GM21737 (cell line): ENCODE measurements around the gene USP21.

Experiments used
- ATAC-seq: cut with Tn5 transposase; IDR thresholded peaks from one replicate; pipeline ENCODE4 v1.9.1; 2021; ENCODE audit warnings: mild to moderate bottlenecking, moderate library complexity; ENCODE audit not compliant: unreplicated experiment

The USP21 gene

DNA sequence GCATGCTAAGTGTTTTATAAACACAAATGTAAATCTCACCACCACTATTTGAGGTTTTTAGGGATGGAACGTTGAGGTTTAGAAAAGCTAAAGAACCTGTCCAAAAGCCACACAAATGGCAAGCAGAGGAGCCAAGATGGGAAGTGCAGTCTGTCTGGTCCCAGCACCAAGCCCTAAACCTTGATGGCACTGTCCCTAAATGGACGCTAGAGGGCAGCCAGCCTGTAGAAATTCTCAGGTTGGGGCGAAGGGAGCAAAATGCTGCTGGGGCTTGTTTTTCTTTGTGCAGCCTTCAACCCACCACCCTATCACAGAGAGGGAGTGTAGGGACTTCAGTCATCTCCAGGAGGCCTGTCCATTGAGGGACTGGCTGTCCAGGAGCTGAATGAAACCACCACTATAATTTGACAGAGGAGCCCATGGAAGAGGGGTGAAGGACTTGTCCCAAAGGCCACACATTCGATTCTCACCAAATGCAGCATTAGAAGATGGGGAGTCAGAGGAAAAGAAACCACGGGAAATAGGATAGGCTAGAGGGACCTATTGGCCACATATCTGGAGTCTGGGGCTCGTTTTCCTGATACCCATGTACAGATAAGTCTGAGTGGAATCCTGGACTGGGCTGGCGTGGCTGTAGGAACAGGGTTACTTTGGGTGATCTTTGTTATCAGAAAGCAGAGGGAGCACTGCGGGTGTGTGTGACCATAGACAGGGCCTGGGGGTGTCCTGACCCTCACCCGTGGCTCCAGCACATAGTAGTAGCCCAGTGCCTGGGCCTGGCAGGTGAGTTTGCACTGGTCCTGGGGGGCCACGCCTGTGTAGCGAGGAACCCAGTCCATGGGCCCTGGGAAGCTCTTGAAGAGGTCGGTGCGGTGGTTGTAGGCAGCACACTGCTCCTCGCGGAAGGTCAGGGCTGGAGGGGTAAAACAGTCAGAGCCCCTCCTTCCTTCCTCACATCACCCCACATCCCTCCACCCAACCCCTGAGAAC lies 33.5 kb downstream of the USP21 start:
- no peak for ATAC-seq

DNA sequence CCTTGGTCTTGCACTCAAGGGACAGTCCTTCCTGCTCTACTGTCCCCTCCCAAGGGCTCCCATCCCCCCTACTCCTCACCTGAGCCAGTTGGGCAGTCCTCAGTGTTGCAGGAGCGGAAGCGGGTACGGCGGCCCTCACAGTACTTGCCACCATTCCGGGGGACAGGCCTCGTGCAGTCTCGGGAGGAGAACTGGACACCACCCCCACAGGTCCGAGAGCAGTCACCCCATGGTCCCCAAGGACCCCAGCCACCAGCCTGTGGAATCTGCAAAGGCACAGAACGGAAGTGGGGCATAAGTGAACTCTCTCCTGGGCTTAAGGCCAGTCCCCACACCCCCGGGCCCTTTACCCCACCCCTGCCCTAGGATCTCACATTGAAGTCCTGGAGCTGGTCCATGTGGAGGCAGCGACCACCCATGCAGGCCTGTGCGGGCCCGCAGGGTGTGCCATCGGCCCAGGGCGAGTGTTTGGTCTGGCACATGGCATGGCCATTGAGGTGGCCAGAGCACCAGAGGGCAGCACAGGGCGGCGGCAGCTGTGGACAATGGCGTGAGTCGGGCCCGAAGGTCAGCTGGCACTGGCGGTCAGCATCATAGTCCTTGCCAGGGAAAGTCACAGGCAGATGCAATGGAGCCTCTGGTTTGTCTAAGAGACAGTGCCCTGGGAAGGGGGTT lies 34.4 kb downstream of the USP21 start:
- no peak for ATAC-seq

DNA sequence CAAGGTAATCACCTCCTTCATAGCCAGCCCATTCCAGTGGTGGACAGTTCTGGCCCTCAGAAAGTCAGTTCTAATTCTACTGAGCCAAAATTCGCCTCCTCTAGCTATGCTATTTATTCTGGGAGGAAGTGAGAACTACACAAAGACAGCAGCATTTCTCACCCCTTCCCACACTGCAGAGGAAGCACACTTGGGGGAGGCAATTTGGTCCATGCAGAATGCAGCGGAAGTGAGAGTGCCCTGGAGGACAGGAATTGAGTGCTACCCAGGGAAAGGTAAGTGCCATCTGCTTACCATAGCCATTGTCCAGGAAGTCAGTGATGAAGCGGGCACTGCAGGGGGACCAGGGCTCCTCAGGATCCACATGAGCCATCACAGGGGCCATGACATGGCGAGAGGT lies 35.9 kb downstream of the USP21 start:
- no peak for ATAC-seq

DNA sequence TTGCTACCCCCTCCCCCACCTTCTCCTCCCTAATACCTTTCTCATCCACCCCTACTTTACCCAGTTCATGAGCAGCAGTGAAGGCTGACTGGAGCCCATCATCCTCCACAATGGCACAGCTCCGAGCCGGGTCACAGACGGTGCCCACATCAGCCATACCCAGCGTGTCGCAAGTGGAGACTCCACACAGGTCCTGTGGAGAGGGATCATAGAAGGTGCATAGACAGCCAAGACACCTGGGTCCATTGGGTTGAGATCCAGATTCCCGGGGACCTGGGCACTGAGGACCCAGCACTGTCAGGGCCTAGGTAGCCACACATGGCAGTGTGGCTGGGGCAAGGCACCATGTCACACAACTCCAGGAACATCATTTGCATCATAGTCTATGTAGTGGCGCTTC lies 36.8 kb downstream of the USP21 start:
- ATAC-seq = no peak

DNA sequence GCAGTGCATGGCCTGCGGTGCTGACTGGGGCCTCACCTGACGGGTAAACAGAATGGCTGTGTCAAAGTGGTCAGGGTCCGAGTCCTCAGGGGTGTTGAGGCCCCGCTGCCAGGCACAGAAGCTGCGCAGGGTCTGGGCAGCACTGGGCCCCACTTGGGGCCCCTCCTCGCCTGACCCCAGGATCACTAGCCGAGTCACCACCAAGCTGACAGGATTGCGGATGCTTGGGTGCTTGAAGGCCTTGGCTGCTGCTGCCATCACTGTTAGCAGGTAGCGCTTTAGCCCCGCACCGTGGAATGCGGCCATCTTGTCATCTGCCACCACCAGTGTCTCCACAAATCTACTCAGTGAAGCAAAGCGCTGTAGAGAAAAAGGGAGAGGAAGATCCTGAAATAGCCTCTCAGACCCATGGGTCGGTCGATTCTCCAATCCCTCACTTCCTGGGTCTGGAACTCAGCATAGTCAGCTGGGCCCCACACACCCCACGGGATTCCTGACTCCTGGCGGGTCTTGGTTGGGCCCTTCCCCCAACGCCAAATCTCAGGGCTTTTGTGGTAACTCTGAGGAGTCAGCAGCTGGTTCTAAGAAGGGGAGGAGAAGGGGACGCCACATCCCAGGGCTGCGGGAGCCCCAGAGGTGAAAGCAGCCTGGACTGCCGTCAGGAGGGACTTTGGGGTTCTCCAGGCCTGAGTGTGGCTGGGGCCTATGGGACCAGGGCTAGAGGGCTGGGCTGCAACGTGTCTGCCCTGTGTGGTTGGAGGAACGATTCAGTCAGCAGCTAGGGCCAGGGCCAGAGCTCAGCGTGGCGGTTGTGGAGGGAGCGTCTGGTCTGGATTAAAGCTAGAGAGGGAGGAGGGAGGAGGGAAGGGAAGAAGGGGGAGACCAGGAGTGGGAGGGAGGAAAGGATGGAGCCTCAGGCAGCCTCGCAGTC lies 37.5 kb downstream of the USP21 start:
- no peak for ATAC-seq

DNA sequence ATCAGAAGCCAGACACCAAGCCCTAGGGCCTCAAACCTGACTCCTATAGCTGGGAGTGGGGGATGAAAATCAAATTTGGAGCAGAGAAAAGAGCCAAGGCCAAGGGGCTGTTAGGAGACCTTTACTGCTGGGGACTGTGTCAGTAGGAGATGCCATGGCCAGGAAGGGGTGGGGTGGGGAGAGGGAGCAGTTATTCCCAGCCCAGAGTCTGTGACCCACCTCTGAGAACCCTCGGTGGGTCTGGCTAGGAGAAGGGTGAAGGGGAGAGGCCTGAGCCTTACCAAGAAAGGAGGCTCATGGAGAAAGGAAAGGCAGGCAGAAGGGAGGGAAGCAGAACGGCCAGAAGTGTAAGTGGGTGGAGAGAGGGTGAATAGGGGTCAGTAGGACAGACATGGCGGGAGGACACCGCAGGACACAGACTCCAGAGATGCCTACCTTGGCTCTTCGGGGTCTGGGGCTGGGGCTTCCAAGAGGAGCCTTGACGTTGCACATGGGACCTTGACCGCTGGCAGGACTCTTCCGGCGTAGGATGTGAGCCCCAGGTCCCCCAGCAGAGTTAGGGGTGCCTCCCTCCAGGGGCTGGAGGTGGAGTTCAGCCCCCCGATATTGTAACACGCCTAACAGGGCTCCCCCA lies 38.4 kb downstream of the USP21 start:
- no peak for ATAC-seq

DNA sequence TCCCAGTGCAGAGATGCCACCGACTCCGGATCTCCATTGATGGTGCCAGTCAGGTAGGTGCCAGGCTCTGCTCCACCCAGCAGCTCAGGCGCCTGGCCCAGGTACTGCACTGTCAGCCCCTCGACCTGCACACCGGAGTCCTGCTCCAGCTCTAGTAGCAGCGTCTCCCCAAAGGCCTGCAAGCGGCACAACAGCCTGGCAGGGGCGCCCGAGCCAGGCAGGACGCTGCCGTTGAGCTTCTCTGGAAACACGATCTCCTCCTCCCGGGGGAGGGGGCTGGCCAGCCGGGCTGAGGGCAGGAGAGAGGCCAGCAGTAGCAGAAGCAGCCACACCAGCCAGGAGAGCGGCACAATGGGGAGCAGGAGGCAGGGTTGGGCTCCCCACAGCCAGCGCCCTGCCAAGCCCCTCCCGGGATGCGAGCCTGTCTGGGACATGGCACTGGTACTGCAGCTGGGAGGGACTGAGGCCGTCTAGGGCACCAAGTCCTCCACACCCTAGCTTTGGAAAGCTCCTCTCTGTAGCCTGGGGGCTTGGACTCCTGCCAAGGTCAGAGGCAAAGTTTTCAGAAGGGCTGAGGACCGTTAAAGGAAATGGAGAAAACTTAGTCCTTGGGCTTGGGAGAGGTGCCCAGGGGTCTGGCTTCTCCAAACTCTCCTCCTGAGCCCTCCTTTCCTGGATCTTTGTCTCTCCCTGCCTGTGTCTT lies 39.0 kb downstream of the USP21 start:
- ATAC-seq = no peak

DNA sequence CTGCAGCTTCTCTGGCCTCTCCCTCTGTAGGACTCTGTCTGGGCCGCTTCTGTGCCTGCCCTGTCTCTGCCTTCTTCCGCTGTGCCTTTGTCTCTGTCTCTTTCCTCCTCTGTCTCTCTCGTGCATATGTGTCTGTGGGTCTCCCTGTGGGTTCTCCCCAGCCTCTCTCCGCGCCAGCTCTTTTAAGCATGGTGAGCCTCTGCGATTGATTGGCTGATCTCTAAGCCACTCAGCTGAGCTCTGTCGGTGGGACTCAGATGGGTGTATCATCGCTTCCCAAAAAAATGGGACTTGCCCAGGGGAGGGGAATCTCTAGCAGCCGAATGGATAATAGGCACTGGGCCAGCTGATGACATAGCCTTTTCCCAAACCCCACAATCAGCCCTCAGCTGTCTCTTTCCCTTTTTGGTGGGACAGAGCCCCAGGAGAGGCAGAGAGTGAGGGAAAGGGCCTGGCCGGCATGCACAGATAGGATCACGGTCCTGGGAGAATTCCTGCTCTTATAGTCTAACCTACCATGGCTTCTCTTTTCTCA lies 39.7 kb downstream of the USP21 start, which contains the start of gene ADAMTS4:
TSS of gene ADAMTS4 (minus strand) at position 158 of the 535 bp plus-strand sequence. CDS start 427 bp downstream, outside the sequence.
- ATAC-seq = no peak

DNA sequence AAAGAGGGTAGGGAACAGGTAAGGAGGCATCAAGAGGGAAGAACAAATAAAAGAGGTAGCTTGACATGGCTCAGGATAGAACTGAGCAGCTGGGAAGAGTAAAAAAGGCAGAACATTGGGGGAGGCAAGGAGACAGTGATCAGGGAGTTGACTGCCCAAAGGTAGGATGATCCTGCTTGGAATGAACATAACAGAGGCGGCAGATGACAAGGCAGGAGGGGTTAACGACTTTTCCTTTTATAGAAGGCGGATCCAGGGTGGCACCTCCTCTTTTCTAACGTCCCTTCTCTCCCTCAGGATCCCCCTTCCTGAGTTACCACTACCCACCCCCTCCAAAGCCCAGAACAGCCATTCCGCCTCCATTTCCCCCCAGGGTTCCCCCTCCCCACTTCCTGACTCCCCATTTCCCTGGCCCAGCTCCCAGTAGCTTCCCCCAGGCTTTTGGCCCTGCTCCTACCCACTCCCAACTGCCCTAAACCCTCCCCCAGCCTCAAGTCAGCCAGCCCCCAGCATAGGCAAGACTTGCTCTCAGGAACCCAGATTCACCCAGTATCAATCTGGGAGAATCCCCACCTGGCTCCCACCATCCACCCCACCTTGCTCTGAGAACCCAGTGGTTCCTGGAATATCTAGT lies 40.3 kb downstream of the USP21 start:
- no peak for ATAC-seq

DNA sequence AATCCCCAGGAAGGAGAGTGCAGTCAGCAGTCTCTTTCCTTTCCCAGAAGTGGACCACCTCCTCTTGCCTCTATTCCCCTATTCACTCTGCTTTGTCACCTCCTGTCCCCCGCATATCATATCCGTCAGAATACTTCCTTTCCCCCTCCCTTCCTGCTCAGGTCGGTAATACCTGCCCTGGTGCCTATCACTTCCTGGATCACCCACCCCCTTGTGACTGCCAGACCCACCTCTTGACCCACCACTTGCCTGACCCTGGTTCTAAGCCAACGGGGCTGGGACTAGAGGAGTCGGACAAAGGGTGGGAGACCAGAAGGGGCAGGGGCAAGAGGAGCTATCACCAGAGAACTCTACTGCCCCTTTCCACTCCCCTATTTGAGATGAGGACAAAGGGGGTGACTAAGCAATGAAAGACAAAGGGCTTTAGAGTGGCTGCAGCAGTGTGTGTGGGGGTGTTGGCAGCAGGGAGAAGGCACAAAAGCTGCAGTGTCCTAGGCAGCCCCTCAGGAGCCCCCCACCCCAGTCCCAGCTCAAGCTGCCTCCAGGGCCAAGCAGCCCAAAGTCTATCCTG lies 41.2 kb downstream of the USP21 start:
- no peak for ATAC-seq

DNA sequence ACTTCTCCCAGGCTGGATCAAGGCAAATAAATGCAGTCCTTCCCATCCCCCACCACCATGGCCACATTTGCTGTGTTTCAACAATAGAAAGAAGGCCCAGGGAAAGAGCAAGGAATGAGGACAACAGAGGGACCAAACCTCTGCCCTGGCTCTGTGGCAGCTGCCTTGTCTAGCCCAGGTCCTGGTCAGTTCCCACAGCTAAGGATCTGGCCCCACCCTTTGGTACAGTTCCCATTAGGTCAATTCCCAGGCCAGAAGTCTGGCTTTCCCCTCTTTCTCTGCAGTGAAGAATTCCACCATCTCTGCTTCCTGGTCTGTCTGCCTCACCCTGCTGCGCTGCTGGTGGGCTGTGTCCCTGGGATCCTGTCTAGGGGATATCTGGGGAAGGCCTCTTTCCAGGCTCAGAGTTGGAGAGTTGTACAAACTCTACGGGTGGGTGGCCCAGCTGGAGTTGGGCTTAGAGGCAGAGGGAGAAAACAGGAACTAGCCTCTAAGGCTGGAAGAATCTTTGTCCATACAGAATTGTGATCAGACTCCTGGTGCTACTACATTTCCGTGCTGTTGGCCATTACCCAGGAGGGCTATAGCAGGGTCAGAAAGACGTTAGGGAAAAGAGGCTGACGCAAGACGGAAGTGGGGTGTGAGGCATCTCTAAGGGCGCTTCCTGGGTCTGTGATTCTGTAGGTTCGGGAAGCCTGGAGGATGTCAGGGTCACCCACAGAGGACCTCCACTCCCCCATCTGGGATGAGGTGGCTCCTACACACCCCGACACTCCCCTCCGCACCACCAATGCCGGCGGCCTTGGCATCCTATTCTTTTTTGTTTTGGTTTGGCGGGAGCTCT lies 41.9 kb downstream of the USP21 start:
- ATAC-seq = no peak

DNA sequence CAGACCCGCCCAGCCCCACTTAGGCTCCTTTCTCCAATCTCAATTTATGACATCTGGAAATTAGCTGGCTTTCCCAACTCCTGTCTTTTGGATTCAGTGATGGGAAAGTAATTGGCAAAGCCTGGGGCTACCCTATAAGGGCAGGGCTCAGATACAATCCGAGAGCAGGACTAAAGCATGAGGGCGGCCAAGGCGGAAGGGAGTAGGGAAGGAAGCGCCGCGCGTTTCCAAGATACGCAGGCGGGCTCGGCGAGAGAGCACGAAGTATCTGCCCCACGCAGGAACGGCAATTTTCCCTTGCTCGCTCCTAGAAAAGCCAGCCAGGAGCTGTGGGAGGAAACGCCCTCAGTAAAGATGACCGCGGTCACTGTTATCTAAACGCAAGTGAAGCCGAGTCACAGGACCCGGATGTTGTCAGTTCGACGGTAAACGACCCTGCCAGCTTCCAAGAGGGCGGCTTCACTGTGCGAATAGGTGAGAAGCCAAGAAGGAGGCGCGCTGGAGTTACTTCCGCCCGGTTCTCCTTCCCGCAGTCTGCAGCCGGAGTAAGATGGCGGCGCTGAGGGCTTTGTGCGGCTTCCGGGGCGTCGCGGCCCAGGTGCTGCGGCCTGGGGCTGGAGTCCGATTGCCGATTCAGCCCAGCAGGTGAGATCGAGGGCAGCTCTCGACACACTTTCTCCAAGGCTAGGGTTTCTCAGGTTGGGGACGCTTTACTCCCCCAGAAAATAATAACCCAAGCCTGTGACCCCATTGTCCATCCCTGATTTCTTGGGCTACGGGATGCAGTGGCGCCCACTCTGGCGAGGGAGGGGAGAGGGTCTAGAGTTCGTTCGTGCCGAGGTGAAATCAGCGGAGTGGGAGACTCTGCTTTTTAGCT lies 42.8 kb downstream of the USP21 start, which contains the start of gene NDUFS2:
TSS of gene NDUFS2 (plus strand) at position 532 of the 877 bp plus-strand sequence. CDS start at position 551, 19 bp downstream.
- ATAC-seq = peak; percentile 89

DNA sequence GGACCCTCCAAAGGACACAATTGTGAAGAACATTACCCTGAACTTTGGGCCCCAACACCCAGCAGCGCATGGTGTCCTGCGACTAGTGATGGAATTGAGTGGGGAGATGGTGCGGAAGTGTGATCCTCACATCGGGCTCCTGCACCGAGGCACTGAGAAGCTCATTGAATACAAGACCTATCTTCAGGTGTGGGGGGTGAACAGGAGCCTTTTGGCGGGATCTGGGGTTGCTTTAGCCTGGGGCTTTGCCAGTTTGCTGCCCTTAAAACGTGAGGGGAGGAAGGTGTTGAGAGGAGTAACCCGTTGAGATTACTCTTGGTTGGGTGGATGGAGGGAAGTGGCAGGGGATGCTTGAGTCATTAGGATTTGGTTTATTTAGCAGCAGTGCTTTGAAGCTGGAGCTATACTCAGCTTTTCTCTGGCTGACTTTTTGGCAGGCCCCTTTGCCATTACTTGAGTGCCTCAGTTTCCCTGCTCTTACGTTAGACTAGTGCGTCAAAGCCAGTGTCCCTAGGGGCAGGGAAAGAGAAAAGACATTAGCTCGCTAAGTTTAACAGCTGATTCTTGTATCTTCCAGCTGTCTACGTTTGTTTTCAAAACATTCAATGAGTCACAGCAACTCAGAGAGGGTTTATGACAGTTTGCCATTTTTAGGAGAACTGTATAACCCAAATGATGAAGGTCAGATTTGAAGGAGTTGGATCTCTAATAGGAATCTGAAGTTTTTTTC lies 47.3 kb downstream of the USP21 start:
- no peak for ATAC-seq

DNA sequence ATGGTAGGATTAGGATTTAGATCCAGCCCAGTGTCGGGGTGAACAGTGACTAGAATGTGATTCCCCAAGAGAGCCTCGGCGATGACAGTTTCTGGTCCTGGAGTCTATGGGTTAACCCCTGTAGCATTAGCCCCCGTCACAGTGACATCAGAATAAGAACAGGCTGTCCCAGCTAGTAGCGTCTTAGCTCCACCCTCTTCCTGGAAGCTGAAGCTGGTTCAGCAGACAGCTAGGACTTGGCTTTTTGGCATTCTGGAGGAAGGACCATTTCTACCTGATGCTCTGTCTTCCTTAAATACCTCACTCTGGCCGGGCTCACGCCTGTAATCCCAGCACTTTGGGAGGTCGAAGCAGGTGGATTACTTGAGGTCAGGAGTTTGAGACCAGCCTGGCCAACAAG lies 47.9 kb downstream of the USP21 start:
- no peak for ATAC-seq

DNA sequence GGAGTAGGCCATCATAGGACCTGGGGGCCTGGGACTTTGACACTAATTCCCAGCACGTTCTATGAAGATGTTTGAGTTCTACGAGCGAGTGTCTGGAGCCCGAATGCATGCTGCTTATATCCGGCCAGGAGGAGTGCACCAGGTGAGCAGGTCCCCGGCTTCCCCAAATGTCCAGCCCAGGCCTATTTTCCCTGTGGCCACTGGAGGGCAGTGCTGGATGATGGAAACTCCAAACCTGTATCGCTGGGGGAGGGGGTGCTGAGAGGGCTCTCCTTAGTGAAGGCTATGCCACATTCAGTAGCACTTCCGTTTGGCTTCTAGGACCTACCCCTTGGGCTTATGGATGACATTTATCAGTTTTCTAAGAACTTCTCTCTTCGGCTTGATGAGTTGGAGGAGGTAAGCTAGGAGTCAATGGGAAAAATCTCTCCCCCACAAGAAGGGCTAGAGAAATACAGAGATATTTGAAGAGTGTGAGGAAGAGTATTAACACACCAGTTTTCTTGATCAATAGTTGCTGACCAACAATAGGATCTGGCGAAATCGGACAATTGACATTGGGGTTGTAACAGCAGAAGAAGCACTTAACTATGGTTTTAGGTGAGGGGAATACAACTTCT lies 50.6 kb downstream of the USP21 start:
- ATAC-seq = peak; percentile 63

DNA sequence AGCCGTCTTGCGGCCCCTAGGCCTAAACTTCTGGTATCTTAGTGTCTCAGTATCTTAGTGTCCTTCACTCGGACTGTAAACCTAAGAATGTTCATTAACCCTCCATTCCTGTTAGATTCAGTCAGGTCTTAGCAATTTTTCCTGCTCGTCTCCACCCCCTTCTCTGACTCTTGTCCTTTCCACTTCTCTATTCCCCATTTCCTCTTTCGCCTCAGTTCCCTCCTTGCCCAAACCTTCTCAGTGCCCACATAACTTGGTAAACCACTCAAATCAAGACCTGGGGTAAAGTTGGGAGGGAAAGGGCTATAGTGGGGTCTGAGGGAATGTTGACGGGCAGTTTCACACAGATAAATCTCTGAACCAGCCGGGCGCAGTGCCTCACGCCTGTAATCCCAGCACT lies 55.1 kb downstream of the USP21 start:
- no peak for ATAC-seq
